Smooth muscle cell (in vitro differentiated cells): ENCODE results near the gene EPHA2. TPM values are rescaled to one million over a fixed set of nuclear protein-coding genes. Genes with fewer than 3 reads are reported as not detected.

Experiments
- DNase-seq: peaks from one replicate; lab custom pipeline; 2025; ENCODE audit not compliant: unreplicated experiment; lab: John Stamatoyannopoulos, UW
- H2AFZ ChIP-seq: fragments of 200-600 bp; sonication (generic); 2 replicates; pipeline ENCODE4 v1.6.0; 2016; ENCODE audit warnings: antibody characterized with exemption, low read depth, mild to moderate bottlenecking
- H3F3A ChIP-seq: fragments of 200-600 bp; sonication (generic); 2 replicates; pipeline ENCODE4 v1.6.0; 2017; ENCODE audit warnings: antibody characterized with exemption, low read depth
- H3K27ac ChIP-seq: fragments of 200-600 bp; sonication (generic); 2 replicates; pipeline ENCODE4 v1.5.1; 2016; ENCODE audit warnings: low read depth, mild to moderate bottlenecking
- H3K27me3 ChIP-seq: fragments of 200-600 bp; sonication (generic); 2 replicates; pipeline ENCODE4 v1.6.1; 2016; ENCODE audit warnings: low read depth, mild to moderate bottlenecking
- H3K36me3 ChIP-seq: fragments of 200-600 bp; sonication (generic); 2 replicates; pipeline ENCODE4 v1.5.1; 2016; ENCODE audit warnings: low read depth
- H3K4me1 ChIP-seq: fragments of 200-600 bp; sonication (generic); 2 replicates; pipeline ENCODE4 v1.5.1; 2016; ENCODE audit warnings: low read depth
- H3K4me2 ChIP-seq: fragments of 200-600 bp; sonication (generic); 2 replicates; pipeline ENCODE4 v1.6.0; 2016; ENCODE audit warnings: mild to moderate bottlenecking
- H3K4me3 ChIP-seq: fragments of 200-600 bp; sonication (generic); 2 replicates; pipeline ENCODE4 v1.5.1; 2016; ENCODE audit warnings: mild to moderate bottlenecking
- H3K79me2 ChIP-seq: fragments of 200-600 bp; sonication (generic); 2 replicates; pipeline ENCODE4 v1.6.0; 2016; ENCODE audit warnings: low read depth, mild to moderate bottlenecking
- H3K9ac ChIP-seq: fragments of 200-600 bp; sonication (generic); 2 replicates; pipeline ENCODE4 v1.6.0; 2016; ENCODE audit warnings: low read depth
- H3K9me3 ChIP-seq: fragments of 200-600 bp; sonication (generic); replicated peaks from 2 replicates; pipeline ENCODE4 v1.5.1; 2016; ENCODE audit warnings: low read depth
- H4K20me1 ChIP-seq: fragments of 200-600 bp; sonication (generic); 2 replicates; pipeline ENCODE4 v1.6.0; 2016; ENCODE audit warnings: low read depth
- CTCF ChIP-seq: fragments of 200-600 bp; sonication (generic); IDR thresholded peaks from 2 replicates; pipeline ENCODE4 v1.5.1; 2017; ENCODE audit warnings: borderline replicate concordance, mild to moderate bottlenecking, antibody characterized with exemption; ENCODE audit not compliant: insufficient read depth, poor library complexity, severe bottlenecking
- WGBS: methylation state at CpG from one replicate; pipeline ENCODE4 v1.1.7; 2016; ENCODE audit warnings: low lambda C conversion rate; 5-methylcytosine and 5-hydroxymethylcytosine counted together
- polyA plus RNA-seq: library from polyadenylated mRNA; unstranded; fragments of >200 nt; fragmentation: Nextera tagmentation; extraction: Ambion mirVana; gene quantifications from 2 replicates; pipeline ENCODE4 v1.2.1, GENCODE V29; 2016
- total RNA-seq: library from RNA; depleted of rRNA; stranded (reverse); fragments of >200 nt; gene quantifications from 2 replicates; pipeline ENCODE4 v1.2.3, GENCODE V29; 2014

Gene EPHA2
- total and polyA plus RNA-seq, 2 experiments from 2014 or later, result 27.3 to 34.8 TPM

- Histone ChIP-seq H3K9me3 (no peaks in the 10 kb centered on the region), H3K9ac (no peak overlapping the region), H3K27me3 (no peaks in the 10 kb centered on the region), H3K36me3 (peaks cover 4% of the 10 kb centered on the region), H4K20me1 (peaks cover 94% of the 10 kb centered on the region), H3K4me3 (no peak overlapping the region), H3K4me1 (peaks cover 1% of the 10 kb centered on the region), H3K27ac (no peak overlapping the region), H3K79me2 (peaks cover 5% of the 10 kb centered on the region), H3F3A (no peaks in the 10 kb centered on the region), H2AFZ (no peak overlapping the region), H3K4me2 (no peak overlapping the region)
- DNase-seq, result no peak
- WGBS, result 94% methylated on average over 33 of the region's 33 CpGs
- no peak for TF ChIP-seq CTCF
Observed at GRCh38 chr1:16134066-16134801, 21.6 kb downstream of the EPHA2 start.

- no peaks in the 10 kb centered on the region for H3K4me1 ChIP-seq
- DNase-seq, result no peak
- H2AFZ ChIP-seq, result no peak overlapping the region
- peaks cover 4% of the 10 kb centered on the region for H3K36me3 ChIP-seq
- H3K27ac ChIP-seq, result no peak overlapping the region
- H3K79me2 ChIP-seq, result no peaks in the 10 kb centered on the region
- no peaks in the 10 kb centered on the region for H3K9me3 ChIP-seq
- no peaks in the 10 kb centered on the region for H3F3A ChIP-seq
- no peak overlapping the region for H3K9ac ChIP-seq
- 97% methylated on average over 27 of the region's 28 CpGs for WGBS
- no peak for TF ChIP-seq CTCF
- peaks cover 94% of the 10 kb centered on the region for H4K20me1 ChIP-seq
- H3K4me2 ChIP-seq, result no peak overlapping the region
- no peak overlapping the region for H3K4me3 ChIP-seq
- H3K27me3 ChIP-seq, result no peaks in the 10 kb centered on the region
Observed at GRCh38 chr1:16133007-16133961, 22.6 kb downstream of the EPHA2 start.

- Histone ChIP-seq H3F3A (no peaks in the 10 kb centered on the region), H3K27me3 (no peaks in the 10 kb centered on the region), H2AFZ (no peak overlapping the region), H3K9ac (no peak overlapping the region), H3K4me3 (no peak overlapping the region), H3K79me2 (no peaks in the 10 kb centered on the region), H3K9me3 (no peaks in the 10 kb centered on the region), H4K20me1 (peaks cover 94% of the 10 kb centered on the region), H3K4me2 (no peak overlapping the region), H3K36me3 (peaks cover 4% of the 10 kb centered on the region), H3K27ac (no peak overlapping the region), H3K4me1 (no peaks in the 10 kb centered on the region)
- no peak for TF ChIP-seq CTCF
- WGBS, result 95% methylated on average over 5 of the region's 6 CpGs
- no peak for DNase-seq
Observed at GRCh38 chr1:16132325-16132785, 23.5 kb downstream of the EPHA2 start.
